Measurements from ENCODE around the gene GEN1. TPM values are rescaled to one million over a fixed set of nuclear protein-coding genes. Genes with fewer than 3 reads are reported as not detected.
A peak's percentile ranks its signal among the peaks of the same experiment; 100 is the strongest.

The GEN1 gene
- total RNA-seq, 1 experiment from 2014 or later = 23.7 TPM

DNA sequence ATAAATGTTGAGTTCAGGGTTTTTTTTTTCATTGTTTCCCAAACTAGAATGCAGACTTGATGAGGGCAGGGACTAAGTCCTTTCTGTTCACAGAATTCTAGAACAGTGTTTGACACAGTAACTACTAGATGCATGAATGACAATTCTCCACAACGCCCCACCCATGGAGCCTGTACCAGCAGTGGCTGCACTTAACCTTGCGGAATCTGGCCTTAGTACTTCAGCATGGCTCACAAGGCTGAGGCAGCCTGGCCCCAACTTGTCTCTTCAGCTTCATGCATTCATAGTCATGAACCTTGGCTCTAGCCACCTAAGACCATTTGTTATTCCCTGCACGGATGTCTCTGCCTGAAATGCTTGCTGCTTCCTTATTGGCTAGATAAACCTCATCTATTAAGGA lies 32.8 kb downstream of the GEN1 start:
- Mint-ChIP-seq H3K27ac (no peak overlapping the region; the same call in 1 of the 2 replicates), H3K27me3 (ENCODE audit: low read depth) (no peaks in the 10 kb centered on the region), H3K4me3 (no peak overlapping the region), H3K36me3 (peaks cover 14% of the 10 kb centered on the region), H3K9me3 (peaks cover 12% of the 10 kb centered on the region), H3K4me1 (peaks cover 11% of the 10 kb centered on the region)
- TF ChIP-seq NR3C1 (CRISPR knock-in tag; conservative IDR thresholded peaks at IDR 0.05; ENCODE audit: low read depth) = no peak
- TF ChIP-seq FOXP1 (CRISPR knock-in tag; IDR thresholded peaks at IDR 0.05; ENCODE audit: borderline replicate concordance) = no peak
- no peak for TF ChIP-seq NFYB (CRISPR knock-in tag; conservative IDR thresholded peaks at IDR 0.05; ENCODE audit: low read depth)
- TF ChIP-seq FOXK1 (CRISPR knock-in tag; IDR thresholded peaks at IDR 0.05) = no peak
- ATAC-seq = peak; percentile 72
- no peak for DNase-seq (ENCODE audit: low spot score)
- POLR2A ChIA-PET = interaction anchor here (0.5 kb wide), 1 partner anchor 18 kb away, joined by 5 read pairs; no protein-coding TSS in a partner anchor
- CTCF ChIA-PET = interaction anchor here (0.9 kb wide), 1 partner anchor 93 kb away, joined by 3 read pairs; no protein-coding TSS in a partner anchor

DNA sequence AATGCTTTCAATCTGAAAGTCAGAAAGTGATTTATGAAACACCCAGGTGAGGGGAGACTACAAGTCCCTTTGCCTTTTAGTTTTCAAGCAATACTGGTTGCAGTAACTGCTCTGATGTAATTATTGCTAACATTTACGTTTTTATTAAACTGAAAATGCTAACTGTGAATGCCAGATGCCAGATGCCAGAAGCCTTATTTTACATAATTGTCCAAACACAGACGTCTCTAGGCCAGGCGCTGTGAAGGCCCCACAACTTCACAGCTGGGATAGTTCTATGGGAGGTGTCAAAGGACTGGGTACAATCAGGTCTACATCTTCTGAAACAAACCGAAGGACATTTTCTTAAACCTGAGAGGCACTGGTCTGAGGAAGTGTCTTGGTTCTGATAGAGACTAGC lies 34.8 kb downstream of the GEN1 start:
- H3K36me3 Mint-ChIP-seq = no peaks in the 10 kb centered on the region
- H3K27ac Mint-ChIP-seq = no peak overlapping the region
- no peaks in the 10 kb centered on the region for H3K27me3 Mint-ChIP-seq (ENCODE audit: low read depth)
- H3K4me1 Mint-ChIP-seq = peaks cover 12% of the 10 kb centered on the region
- ATAC-seq = no peak
- ChIA-PET POLR2A (no interaction called here), CTCF (interaction anchor here (1.2 kb wide), 1 partner anchor 11 kb away, joined by 3 read pairs; no protein-coding TSS in a partner anchor)
- peaks cover under 1% of the 10 kb centered on the region; the same call in 1 of the 2 replicates for H3K9me3 Mint-ChIP-seq
- DNase-seq (ENCODE audit: low spot score) = no peak
- no peak overlapping the region for H3K4me3 Mint-ChIP-seq
- TF ChIP-seq, protein P1, sequence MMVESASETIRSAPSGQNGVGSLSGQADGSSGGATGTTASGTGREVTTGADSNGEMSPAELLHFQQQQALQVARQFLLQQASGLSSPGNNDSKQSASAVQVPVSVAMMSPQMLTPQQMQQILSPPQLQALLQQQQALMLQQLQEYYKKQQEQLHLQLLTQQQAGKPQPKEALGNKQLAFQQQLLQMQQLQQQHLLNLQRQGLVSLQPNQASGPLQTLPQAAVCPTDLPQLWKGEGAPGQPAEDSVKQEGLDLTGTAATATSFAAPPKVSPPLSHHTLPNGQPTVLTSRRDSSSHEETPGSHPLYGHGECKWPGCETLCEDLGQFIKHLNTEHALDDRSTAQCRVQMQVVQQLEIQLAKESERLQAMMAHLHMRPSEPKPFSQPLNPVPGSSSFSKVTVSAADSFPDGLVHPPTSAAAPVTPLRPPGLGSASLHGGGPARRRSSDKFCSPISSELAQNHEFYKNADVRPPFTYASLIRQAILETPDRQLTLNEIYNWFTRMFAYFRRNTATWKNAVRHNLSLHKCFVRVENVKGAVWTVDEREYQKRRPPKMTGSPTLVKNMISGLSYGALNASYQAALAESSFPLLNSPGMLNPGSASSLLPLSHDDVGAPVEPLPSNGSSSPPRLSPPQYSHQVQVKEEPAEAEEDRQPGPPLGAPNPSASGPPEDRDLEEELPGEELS (CRISPR knock-in tag; IDR thresholded peaks at IDR 0.05) = no peak
- TF ChIP-seq ZNF121 (CRISPR knock-in tag; IDR thresholded peaks at IDR 0.05) (no peak), TP53 (CRISPR knock-in tag; IDR thresholded peaks at IDR 0.05) (no peak), ZNF423 (CRISPR knock-in tag; IDR thresholded peaks at IDR 0.05) (no peak), ATF1 (CRISPR knock-in tag; IDR thresholded peaks at IDR 0.05) (no peak), RORB (CRISPR knock-in tag; IDR thresholded peaks at IDR 0.05) (no peak), MYBL2 (CRISPR knock-in tag; IDR thresholded peaks at IDR 0.05) (no peak), FOXJ3 (CRISPR knock-in tag; IDR thresholded peaks at IDR 0.05; ENCODE audit: borderline replicate concordance) (no peak)
- TF ChIP-seq, protein P2, sequence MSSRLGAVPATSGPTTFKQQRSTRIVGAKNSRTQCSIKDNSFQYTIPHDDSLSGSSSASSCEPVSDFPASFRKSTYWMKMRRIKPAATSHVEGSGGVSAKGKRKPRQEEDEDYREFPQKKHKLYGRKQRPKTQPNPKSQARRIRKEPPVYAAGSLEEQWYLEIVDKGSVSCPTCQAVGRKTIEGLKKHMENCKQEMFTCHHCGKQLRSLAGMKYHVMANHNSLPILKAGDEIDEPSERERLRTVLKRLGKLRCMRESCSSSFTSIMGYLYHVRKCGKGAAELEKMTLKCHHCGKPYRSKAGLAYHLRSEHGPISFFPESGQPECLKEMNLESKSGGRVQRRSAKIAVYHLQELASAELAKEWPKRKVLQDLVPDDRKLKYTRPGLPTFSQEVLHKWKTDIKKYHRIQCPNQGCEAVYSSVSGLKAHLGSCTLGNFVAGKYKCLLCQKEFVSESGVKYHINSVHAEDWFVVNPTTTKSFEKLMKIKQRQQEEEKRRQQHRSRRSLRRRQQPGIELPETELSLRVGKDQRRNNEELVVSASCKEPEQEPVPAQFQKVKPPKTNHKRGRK (CRISPR knock-in tag; IDR thresholded peaks at IDR 0.05; ENCODE audit: borderline replicate concordance) = no peak
- TF ChIP-seq, protein P3, sequence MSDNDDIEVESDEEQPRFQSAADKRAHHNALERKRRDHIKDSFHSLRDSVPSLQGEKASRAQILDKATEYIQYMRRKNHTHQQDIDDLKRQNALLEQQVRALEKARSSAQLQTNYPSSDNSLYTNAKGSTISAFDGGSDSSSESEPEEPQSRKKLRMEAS (CRISPR knock-in tag; IDR thresholded peaks at IDR 0.05) = no peak
- TF ChIP-seq, protein P4, sequence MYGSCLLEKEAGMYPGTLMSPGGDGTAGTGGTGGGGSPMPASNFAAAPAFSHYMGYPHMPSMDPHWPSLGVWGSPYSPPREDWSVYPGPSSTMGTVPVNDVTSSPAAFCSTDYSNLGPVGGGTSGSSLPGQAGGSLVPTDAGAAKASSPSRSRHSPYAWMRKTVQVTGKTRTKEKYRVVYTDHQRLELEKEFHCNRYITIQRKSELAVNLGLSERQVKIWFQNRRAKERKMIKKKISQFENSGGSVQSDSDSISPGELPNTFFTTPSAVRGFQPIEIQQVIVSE (CRISPR knock-in tag; IDR thresholded peaks at IDR 0.05; ENCODE audit: borderline replicate concordance) = no peak
- TF ChIP-seq, protein P5, sequence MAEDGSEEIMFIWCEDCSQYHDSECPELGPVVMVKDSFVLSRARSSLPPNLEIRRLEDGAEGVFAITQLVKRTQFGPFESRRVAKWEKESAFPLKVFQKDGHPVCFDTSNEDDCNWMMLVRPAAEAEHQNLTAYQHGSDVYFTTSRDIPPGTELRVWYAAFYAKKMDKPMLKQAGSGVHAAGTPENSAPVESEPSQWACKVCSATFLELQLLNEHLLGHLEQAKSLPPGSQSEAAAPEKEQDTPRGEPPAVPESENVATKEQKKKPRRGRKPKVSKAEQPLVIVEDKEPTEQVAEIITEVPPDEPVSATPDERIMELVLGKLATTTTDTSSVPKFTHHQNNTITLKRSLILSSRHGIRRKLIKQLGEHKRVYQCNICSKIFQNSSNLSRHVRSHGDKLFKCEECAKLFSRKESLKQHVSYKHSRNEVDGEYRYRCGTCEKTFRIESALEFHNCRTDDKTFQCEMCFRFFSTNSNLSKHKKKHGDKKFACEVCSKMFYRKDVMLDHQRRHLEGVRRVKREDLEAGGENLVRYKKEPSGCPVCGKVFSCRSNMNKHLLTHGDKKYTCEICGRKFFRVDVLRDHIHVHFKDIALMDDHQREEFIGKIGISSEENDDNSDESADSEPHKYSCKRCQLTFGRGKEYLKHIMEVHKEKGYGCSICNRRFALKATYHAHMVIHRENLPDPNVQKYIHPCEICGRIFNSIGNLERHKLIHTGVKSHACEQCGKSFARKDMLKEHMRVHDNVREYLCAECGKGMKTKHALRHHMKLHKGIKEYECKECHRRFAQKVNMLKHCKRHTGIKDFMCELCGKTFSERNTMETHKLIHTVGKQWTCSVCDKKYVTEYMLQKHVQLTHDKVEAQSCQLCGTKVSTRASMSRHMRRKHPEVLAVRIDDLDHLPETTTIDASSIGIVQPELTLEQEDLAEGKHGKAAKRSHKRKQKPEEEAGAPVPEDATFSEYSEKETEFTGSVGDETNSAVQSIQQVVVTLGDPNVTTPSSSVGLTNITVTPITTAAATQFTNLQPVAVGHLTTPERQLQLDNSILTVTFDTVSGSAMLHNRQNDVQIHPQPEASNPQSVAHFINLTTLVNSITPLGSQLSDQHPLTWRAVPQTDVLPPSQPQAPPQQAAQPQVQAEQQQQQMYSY (CRISPR knock-in tag; IDR thresholded peaks at IDR 0.05) = no peak
- TF ChIP-seq, protein P6, sequence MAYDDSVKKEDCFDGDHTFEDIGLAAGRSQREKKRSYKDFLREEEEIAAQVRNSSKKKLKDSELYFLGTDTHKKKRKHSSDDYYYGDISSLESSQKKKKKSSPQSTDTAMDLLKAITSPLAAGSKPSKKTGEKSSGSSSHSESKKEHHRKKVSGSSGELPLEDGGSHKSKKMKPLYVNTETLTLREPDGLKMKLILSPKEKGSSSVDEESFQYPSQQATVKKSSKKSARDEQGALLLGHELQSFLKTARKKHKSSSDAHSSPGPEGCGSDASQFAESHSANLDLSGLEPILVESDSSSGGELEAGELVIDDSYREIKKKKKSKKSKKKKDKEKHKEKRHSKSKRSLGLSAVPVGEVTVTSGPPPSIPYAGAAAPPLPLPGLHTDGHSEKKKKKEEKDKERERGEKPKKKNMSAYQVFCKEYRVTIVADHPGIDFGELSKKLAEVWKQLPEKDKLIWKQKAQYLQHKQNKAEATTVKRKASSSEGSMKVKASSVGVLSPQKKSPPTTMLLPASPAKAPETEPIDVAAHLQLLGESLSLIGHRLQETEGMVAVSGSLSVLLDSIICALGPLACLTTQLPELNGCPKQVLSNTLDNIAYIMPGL (CRISPR knock-in tag; IDR thresholded peaks at IDR 0.05) = no peak

All from WTC11 (cell line).